Panc1 (cell line): ENCODE measurements around the gene TP73. TPM values are rescaled to one million over a fixed set of nuclear protein-coding genes. Genes with fewer than 3 reads are reported as not detected.

Experiments
- ATAC-seq: fragments of 200-7000 bp; cut with Tn5 transposase; 2 replicates; pipeline ENCODE4 v1.9.1; 2020; ENCODE audit warnings: mild to moderate bottlenecking, moderate library complexity
- BruUV-seq: library from RNA; stranded (reverse); fragments of 400-500 nt; replicated peaks from 2 replicates; lab custom pipeline; 2021; lab: Mats Ljungman, UMichigan
- CTCF ChIA-PET: fragments of 300-600 bp; sonication (Branson Sonifier 250); formaldehyde crosslinking; loops from one replicate; lab custom pipeline; 2022; ENCODE audit warnings: antibody characterized with exemption; lab: Charles Lee
- POLR2A ChIA-PET: fragments of 300-600 bp; sonication (Branson Sonifier 250); formaldehyde crosslinking; loops from one replicate; lab custom pipeline; 2022; ENCODE audit warnings: antibody characterized with exemption; lab: Charles Lee
- DNase-seq: peaks from one replicate; pipeline ENCODE4 v3.0.0-alpha.2; 2010; ENCODE audit warnings: low read depth, low spot score
- H3K27ac ChIP-seq: 2 replicates; pipeline ENCODE4 v1.5.1; 2011; ENCODE audit warnings: mild to moderate bottlenecking, low read length, inconsistent platforms
- H3K27me3 ChIP-seq: fragments of 200-500 bp; sonication (Bioruptor generic); 2 replicates; pipeline ENCODE4 v1.6.0; 2014; ENCODE audit warnings: low read length, inconsistent platforms; ENCODE audit not compliant: control insufficient read depth, insufficient read depth
- H3K36me3 ChIP-seq: fragments of 200-500 bp; sonication (Bioruptor generic); 2 replicates; pipeline ENCODE4 v1.5.1; 2014; ENCODE audit warnings: inconsistent platforms, mild to moderate bottlenecking, low read length, moderate library complexity; ENCODE audit not compliant: control insufficient read depth, insufficient read depth
- H3K4me1 ChIP-seq: 2 replicates; pipeline ENCODE4 v1.5.1; 2011; ENCODE audit warnings: inconsistent platforms, mild to moderate bottlenecking, low read length, moderate library complexity; ENCODE audit not compliant: control insufficient read depth, insufficient read depth
- H3K4me3 ChIP-seq, 2 experiments: 2 replicates each; pipeline ENCODE4 v1.5.1; 2011 to 2012; ENCODE audit warnings: low read depth in 2 of 2, low read length in 2 of 2, mild to moderate bottlenecking in 2 of 2, inconsistent platforms in 1 of 2, moderate library complexity in 1 of 2
- H3K9me3 ChIP-seq: fragments of 200-500 bp; sonication (Bioruptor generic); 2 replicates; pipeline ENCODE4 v1.5.1; 2014; ENCODE audit warnings: low read depth, mild to moderate bottlenecking, inconsistent platforms, low read length, moderate library complexity; ENCODE audit not compliant: control insufficient read depth, insufficient read depth
- POLR2AphosphoS5 ChIP-seq: IDR thresholded peaks from 2 replicates; pipeline ENCODE4 v1.6.1; 2012; ENCODE audit warnings: mild to moderate bottlenecking, low read depth, low read length, moderate library complexity
- SIN3A ChIP-seq: IDR thresholded peaks from 2 replicates; pipeline ENCODE4 v1.6.1; 2012; ENCODE audit warnings: low read depth, mild to moderate bottlenecking, low read length, moderate library complexity, borderline replicate concordance; ENCODE audit not compliant: insufficient read depth
- TCF7L2 ChIP-seq: IDR thresholded peaks from 2 replicates; pipeline ENCODE4 v1.6.1; 2011; ENCODE audit warnings: mild to moderate bottlenecking, low read depth, low read length, inconsistent platforms
- in situ Hi-C: cut with HindIII; loops from 2 replicates; pipeline ENCODE4 v1.10.0; 2016; ENCODE audit warnings: low sequenced_read_pairs, low pct_unique_long_range_greater_than_20kb
- intact Hi-C: fragments of 100-400 bp; cut with micrococcal nuclease; formaldehyde crosslinking; loops from one replicate; pipeline ENCODE4 v1.10.0; 2022; ENCODE audit not compliant: unreplicated experiment
- total RNA-seq: library from RNA; stranded (reverse); gene quantifications from one replicate; pipeline ENCODE4 v1.2.1, GENCODE V29; 2021; ENCODE audit not compliant: unreplicated experiment
- TF ChIP-seq, protein P1 (sequence below): fragments of 450-650 bp; IDR thresholded peaks from 2 replicates; pipeline ENCODE4 v1.5.1; 2017; ENCODE audit warnings: mild to moderate bottlenecking
- TF ChIP-seq, protein P2 (sequence below), 2 experiments: IDR thresholded peaks; 2 replicates each; pipeline ENCODE4 v1.6.1; 2011 to 2012; ENCODE audit warnings: low read depth in 2 of 2, control low read depth in 1 of 2, low read length in 1 of 2, mild to moderate bottlenecking in 1 of 2, moderate library complexity in 1 of 2; ENCODE audit not compliant: insufficient read depth in 1 of 2

TP73 gene
- total RNA-seq, 1 experiment from 2014 or later: 4.7 TPM

DNA sequence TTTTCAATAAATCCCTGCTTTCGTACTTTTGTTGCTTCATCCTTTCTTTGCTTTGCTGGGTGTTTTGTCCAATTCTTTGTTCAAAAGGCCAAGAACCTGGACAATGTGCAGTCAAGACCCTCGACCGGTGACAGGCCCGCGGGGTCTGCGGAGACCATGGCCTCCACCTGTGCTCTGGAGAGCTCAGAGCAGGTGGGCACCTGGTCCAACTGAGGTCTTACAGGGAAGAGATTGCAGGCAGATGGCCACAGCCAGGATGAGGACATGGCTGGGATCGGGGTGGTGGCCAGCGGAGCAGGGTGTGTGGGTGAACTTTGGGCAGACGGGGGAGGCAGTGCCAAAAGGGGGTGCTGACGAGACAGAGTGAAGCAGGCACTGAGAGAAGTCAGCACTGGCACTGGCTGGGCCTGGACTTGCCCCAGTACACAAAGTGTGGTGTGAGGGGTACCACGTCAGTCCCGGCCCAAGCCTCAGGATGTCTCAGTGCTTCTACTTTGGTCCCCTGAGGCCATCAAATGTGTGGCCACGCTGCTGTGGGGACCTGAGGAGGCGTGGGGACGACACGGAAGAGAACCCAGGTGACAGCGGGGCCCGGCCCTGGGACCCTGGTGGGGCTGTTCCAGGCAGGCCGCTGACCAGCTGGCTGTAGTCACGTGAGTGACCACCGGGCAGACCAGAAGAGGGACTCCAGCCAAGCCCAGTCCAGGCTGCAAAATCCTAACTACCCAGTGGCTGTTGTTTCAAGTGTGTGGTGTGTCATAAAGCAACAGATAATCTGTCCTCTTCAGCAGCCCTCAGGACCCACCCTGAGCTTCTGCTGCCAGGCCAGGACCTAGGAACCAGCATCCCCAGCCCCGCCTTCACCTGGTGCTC lies 89.5 kb downstream of the TP73 start:
- intact Hi-C loops: no loop called here
- Histone ChIP-seq H3K4me3 (no peak overlapping the region), H3K27me3 (no peaks in the 10 kb centered on the region), H3K9me3 (no peaks in the 10 kb centered on the region), H3K4me1 (peaks cover 6% of the 10 kb centered on the region), H3K27ac (no peak overlapping the region), H3K36me3 (no peaks in the 10 kb centered on the region; the same call in 1 of the 2 replicates)
- POLR2A ChIA-PET: no interaction called here
- DNase-seq (no peak), ATAC-seq (no peak)
- CTCF ChIA-PET: no interaction called here
- no TSS peak for BruUV-seq
- TF ChIP-seq SIN3A: no peak
- TF ChIP-seq, protein P1, sequence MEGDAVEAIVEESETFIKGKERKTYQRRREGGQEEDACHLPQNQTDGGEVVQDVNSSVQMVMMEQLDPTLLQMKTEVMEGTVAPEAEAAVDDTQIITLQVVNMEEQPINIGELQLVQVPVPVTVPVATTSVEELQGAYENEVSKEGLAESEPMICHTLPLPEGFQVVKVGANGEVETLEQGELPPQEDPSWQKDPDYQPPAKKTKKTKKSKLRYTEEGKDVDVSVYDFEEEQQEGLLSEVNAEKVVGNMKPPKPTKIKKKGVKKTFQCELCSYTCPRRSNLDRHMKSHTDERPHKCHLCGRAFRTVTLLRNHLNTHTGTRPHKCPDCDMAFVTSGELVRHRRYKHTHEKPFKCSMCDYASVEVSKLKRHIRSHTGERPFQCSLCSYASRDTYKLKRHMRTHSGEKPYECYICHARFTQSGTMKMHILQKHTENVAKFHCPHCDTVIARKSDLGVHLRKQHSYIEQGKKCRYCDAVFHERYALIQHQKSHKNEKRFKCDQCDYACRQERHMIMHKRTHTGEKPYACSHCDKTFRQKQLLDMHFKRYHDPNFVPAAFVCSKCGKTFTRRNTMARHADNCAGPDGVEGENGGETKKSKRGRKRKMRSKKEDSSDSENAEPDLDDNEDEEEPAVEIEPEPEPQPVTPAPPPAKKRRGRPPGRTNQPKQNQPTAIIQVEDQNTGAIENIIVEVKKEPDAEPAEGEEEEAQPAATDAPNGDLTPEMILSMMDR: no peak
- no peak for TF ChIP-seq POLR2AphosphoS5
- no peak for TF ChIP-seq TCF7L2
- TF ChIP-seq, protein P2, sequence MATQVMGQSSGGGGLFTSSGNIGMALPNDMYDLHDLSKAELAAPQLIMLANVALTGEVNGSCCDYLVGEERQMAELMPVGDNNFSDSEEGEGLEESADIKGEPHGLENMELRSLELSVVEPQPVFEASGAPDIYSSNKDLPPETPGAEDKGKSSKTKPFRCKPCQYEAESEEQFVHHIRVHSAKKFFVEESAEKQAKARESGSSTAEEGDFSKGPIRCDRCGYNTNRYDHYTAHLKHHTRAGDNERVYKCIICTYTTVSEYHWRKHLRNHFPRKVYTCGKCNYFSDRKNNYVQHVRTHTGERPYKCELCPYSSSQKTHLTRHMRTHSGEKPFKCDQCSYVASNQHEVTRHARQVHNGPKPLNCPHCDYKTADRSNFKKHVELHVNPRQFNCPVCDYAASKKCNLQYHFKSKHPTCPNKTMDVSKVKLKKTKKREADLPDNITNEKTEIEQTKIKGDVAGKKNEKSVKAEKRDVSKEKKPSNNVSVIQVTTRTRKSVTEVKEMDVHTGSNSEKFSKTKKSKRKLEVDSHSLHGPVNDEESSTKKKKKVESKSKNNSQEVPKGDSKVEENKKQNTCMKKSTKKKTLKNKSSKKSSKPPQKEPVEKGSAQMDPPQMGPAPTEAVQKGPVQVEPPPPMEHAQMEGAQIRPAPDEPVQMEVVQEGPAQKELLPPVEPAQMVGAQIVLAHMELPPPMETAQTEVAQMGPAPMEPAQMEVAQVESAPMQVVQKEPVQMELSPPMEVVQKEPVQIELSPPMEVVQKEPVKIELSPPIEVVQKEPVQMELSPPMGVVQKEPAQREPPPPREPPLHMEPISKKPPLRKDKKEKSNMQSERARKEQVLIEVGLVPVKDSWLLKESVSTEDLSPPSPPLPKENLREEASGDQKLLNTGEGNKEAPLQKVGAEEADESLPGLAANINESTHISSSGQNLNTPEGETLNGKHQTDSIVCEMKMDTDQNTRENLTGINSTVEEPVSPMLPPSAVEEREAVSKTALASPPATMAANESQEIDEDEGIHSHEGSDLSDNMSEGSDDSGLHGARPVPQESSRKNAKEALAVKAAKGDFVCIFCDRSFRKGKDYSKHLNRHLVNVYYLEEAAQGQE (IDR thresholded peaks at IDR 0.05; ENCODE audit: insufficient read depth in 1 of 2, low read depth in 2 of 2, low read length in 1 of 2): no peak
- in situ Hi-C loops: no loop called here

DNA sequence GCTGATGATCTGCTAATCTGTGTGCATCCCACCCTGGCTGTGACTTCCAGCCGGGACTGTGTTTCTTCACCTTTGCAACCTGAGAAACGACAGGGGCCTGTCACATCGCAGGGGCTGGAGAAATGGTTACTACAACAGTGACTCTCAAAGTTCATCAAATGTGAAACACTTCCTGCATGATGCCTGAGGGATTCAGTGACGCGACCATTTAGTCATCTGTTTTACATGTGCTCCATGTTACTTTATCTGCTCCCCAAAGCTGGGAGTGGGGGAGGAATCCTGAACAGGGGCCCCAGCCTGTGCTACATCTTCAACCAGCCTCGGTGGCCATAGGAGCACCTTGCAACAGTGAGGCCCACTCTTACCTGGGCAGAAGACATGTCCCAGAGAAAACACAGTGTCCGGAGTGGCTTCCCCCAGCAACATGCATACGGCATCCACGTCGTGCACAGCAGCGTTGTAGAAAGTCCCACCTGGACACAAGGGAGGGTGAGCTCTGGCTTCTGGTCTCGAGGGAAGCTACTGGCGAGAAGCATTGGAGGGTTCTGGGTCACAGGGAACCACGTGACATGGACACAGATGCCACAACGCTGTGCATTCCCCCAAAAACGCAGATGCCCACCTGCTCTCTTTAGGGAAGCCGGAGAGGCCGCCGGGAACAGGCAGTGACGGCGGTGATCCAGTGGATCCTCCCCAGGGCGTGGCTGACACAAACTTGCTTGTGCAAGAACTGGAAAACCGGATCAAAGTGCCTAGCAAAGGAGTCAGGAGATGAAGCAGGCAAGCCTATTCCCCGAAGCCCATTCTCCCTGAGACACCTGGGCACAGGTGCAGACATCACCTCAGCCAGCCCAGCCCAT lies 90.4 kb downstream of the TP73 start:
- Histone ChIP-seq H3K4me3 (no peak overlapping the region), H3K36me3 (no peaks in the 10 kb centered on the region; the same call in 1 of the 2 replicates), H3K4me1 (peaks cover 7% of the 10 kb centered on the region), H3K9me3 (no peaks in the 10 kb centered on the region), H3K27ac (no peak overlapping the region), H3K27me3 (no peaks in the 10 kb centered on the region)
- TF ChIP-seq, protein P1: no peak
- TF ChIP-seq, protein P2 (IDR thresholded peaks at IDR 0.05; ENCODE audit: insufficient read depth in 1 of 2, low read depth in 2 of 2, low read length in 1 of 2): no peak
- TF ChIP-seq SIN3A (no peak), POLR2AphosphoS5 (no peak), TCF7L2 (no peak)
- no TSS peak for BruUV-seq
- intact Hi-C loops (no loop called here), in situ Hi-C loops (no loop called here)
- ATAC-seq (no peak), DNase-seq (no peak)
- POLR2A ChIA-PET: no interaction called here
- CTCF ChIA-PET: no interaction called here
